ENCODE measurements around the gene GLI3.

- TF ChIP-seq EP300 (IDR thresholded peaks at IDR 0.05; ENCODE audit: borderline replicate concordance in 1 of 2, control insufficient read depth in 1 of 2, low read depth in 2 of 2, low read length in 2 of 2), result no peak
- TF ChIP-seq HCFC1 (IDR thresholded peaks at IDR 0.05; ENCODE audit: low read length), result no peak
- TF ChIP-seq CREB1 (IDR thresholded peaks at IDR 0.05; ENCODE audit: low read depth), result no peak
Observed at GRCh38 chr7:41971640-41972187, 265.3 kb downstream of the GLI3 start.

All from GM12878 (cell line).